GM18873 (cell line): ENCODE results near the gene PPFIBP2.
A peak's percentile ranks its signal among the peaks of the same experiment; 100 is the strongest.

Experiments used
- ATAC-seq: cut with Tn5 transposase; IDR thresholded peaks from one replicate; pipeline ENCODE4 v1.9.1; 2021; ENCODE audit warnings: mild to moderate bottlenecking, moderate library complexity, moderate number of reproducible peaks; ENCODE audit not compliant: unreplicated experiment, low FRiP score

The PPFIBP2 gene

GRCh38 chr11:7546324-7546791 lies 32.6 kb downstream of the PPFIBP2 start:
- no peak for ATAC-seq

DNA sequence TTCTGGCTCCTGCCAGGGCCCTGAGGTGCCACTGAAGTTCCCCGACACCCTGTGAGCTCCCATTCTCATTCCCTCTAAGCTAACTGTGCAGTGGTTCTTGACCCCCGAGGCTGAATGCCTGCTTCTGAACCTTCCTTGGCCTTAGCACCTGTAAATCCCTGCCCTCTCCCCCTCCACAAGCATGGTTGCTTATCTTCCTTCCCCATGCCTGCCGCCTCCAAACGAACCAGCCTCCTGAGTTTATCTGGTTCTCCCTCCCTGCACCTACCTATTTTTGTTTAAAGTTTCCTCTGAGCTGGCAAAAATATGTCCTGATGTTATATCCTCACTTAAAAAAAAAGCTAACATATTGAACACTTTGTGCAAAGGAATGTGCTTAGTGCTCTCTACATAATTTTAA lies 33.9 kb downstream of the PPFIBP2 start:
- no peak for ATAC-seq

DNA sequence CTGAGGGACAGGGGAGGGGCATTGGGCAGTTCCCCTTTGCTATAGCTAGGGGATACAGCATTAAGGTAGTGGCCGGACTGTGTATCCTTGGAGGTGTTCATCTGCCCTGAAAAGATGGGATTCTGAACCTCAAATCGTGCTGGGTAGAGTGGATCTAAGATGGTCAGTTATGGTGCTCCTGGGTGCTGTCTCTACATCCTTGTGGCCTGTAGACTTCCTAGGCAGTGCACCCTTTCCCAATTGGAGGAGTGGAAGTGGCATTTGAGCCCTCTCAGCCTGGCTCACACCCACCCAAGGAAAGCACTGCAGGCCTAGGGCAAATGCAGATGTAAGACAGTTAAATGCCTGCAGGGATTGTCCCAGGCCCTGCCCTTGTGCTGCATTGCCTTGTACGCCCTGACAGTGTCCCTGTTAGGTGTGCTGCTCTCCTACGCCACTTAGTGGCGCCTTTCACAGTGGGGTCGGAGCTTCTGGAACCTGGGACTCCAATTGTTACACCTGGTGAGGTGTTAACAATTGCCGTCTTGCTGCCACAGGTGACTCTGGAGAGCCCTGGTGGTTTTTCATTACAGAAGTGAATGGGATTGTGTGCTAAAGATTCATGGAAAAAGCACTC lies 35.0 kb downstream of the PPFIBP2 start:
- ATAC-seq, result peak; percentile 66

GRCh38 chr11:7549681-7550080 lies 35.9 kb downstream of the PPFIBP2 start:
- no peak for ATAC-seq

DNA sequence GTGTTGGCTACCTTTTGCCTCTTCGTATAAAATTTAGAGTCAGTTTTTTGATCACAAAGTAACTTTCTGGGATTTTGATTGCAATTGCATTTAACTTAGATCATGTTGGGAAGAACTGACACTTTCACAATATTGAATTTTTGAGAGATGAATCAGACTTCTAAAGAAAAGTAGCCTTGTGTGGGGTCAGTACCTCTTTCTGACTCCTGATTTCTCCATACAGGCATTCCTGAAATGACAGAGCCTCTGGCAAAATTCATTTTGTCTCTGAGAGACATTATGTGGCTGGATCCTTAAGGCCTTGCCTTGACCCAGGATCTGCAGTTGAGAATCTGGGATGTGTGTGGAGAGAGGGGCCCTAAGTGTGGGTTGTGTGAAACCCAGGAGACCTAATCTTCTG lies 37.8 kb downstream of the PPFIBP2 start:
- ATAC-seq, result no peak

GRCh38 chr11:7552666-7553065 lies 38.9 kb downstream of the PPFIBP2 start:
- ATAC-seq, result no peak

GRCh38 chr11:7555052-7555699 lies 41.4 kb downstream of the PPFIBP2 start:
- no peak for ATAC-seq

- ATAC-seq, result no peak
Observed at GRCh38 chr11:7558046-7558445, 44.2 kb downstream of the PPFIBP2 start.

GRCh38 chr11:7559398-7560283 lies 45.8 kb downstream of the PPFIBP2 start:
- ATAC-seq, result no peak

- no peak for ATAC-seq
Observed at GRCh38 chr11:7561562-7561961, 47.8 kb downstream of the PPFIBP2 start.

GRCh38 chr11:7563281-7563680 lies 49.5 kb downstream of the PPFIBP2 start:
- no peak for ATAC-seq

- ATAC-seq, result no peak
Observed at GRCh38 chr11:7564803-7565202, 51.0 kb downstream of the PPFIBP2 start.

- ATAC-seq, result no peak
Observed at GRCh38 chr11:7567311-7567710, 53.5 kb downstream of the PPFIBP2 start.

- ATAC-seq, result no peak
Observed at GRCh38 chr11:7569044-7569443, 55.2 kb downstream of the PPFIBP2 start.

DNA sequence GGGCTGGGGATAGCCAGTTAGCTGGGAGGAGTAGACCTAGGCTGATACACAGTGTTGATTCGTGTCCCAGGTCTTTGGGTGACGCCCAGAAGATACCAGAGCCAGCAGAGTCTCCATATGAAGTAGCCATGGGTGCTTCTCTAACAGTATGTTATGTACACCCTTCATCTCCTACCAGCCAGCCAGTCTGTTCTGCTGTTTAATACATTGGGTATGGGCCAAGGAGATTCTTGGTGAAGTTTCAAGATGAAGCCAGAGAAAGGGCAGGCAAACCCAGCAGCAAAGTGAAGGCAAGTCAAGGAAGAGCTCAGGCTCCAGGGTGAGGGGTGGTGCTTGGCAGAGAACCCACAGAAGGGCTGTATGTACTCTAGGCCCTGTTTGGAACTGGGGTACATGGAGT lies 56.4 kb downstream of the PPFIBP2 start:
- ATAC-seq, result no peak

GRCh38 chr11:7570938-7571521 lies 57.2 kb downstream of the PPFIBP2 start:
- ATAC-seq, result no peak

- no peak for ATAC-seq
Observed at GRCh38 chr11:7571640-7572000, 57.8 kb downstream of the PPFIBP2 start.

- no peak for ATAC-seq
Observed at GRCh38 chr11:7572001-7572712, 58.4 kb downstream of the PPFIBP2 start.

DNA sequence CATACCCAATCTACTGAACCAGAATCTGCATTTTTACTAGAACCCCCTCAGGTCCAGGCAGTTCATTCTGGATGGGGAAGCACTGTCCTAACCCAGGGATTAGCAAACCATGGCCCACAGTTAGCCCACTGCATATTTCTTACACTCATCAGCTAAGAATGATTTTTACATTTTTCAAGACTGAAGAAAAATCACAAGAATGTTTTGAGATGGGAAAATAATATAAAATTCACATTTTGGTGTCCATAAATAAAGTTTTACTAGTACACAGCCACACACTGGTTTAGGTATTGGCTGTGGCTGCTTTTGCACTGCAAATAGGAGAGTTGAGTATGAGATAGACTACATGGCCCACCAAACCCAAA lies 59.4 kb downstream of the PPFIBP2 start:
- ATAC-seq, result no peak

DNA sequence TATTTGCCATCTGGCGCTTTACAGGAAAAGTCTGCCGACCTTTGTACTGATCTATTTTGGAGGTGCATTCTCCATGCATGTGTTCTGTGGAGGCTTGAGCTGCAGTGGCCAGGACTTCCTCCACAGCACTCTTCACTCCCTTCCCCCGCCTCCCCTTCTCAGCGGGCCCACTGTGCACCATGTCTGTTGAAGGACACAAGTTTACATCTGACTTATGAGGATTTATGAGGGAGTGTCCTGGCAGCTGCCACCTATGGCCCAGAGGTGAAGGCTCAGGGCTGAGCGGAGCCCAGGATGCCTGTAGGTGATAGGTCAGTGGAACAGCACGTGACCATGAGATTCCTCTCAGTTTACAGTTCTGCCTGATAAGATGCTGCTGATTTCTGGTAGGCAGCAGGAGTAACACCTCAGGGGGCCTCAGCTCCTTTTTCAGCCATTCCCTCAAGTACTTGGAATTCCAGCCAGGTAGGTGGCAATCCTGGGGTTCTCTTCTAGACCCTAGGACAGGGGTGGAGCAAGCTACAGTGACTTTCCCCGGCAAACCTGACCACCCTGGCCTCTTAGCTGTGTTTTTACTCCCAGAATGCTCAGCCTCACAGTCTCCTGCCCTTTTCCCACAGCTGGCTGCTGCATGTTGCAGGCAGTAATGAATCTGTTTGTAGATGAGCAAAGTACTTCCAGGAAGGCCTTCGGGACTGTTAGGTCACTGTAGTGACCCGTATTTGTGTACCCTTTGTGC lies 59.9 kb downstream of the PPFIBP2 start:
- ATAC-seq, result no peak
